ENCODE data around the gene GADD45B. TPM values are rescaled to one million over a fixed set of nuclear protein-coding genes. Genes with fewer than 3 reads are reported as not detected.

Gene GADD45B
- total and polyA plus RNA-seq, 10 of the 15 experiments (the other 5 are each of a cell fraction or from before 2014, with no cell fraction given) = 2.4 to 180 (median 91.1) TPM

DNA sequence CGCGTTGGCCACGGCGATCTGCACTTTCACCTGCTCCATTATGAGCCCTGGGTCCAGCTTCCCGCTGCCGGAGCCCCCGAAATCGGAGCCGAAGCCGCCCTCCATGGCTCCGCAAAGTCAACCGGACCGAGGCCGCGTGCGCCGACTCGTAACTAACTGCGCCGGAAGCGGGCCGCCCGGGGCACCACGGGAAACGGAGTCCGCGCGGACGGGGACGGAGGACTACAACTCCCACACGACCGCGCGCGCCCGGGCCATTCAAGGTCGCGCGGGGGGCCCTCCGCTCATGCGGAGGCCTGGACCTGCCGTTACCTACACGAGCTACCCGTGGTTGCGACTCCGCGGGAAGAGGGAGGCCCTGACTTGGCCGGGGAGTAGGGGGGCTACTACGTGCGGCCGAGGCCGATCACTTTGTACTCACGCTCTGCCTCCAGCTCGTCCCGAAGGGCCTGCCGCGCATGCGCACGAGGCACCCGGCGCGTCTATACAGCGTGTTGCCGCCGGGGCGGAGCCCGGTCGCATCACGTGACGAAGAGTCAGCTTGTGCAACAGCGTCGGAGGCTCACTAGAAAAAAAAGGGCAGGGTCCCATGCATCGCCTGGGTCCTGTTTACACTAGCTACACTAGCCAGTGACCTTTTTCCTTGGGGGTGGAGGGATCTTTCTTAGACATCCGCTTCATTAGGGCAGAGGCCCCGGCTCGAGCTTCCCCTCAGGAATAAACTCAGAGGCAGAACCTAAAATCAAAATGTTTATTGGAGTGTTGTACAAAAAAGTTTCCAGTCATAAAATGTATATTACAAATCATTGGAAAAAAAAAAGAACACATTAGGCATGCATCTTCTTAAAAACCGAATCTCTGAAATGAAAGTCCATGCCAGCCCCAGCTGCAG is 48.3 kb upstream of the GADD45B start, which contains the start of gene TIMM13 (continued):
- TF ChIP-seq, protein P1, sequence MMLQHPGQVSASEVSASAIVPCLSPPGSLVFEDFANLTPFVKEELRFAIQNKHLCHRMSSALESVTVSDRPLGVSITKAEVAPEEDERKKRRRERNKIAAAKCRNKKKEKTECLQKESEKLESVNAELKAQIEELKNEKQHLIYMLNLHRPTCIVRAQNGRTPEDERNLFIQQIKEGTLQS (IDR thresholded peaks at IDR 0.05; ENCODE audit: borderline replicate concordance, extremely low read depth, low read depth, low read length) = peak; percentile 94
- TF ChIP-seq, protein P2, sequence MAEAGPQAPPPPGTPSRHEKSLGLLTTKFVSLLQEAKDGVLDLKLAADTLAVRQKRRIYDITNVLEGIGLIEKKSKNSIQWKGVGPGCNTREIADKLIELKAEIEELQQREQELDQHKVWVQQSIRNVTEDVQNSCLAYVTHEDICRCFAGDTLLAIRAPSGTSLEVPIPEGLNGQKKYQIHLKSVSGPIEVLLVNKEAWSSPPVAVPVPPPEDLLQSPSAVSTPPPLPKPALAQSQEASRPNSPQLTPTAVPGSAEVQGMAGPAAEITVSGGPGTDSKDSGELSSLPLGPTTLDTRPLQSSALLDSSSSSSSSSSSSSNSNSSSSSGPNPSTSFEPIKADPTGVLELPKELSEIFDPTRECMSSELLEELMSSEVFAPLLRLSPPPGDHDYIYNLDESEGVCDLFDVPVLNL (IDR thresholded peaks at IDR 0.05; ENCODE audit: low read depth, low read length) = peak; percentile 65; the same call in 1 of the 2 replicates
- no peak for TF ChIP-seq SREBF2 (IDR thresholded peaks at IDR 0.05; ENCODE audit: low read length)
- TF ChIP-seq NR2F1 (conservative IDR thresholded peaks at IDR 0.05) = peak; percentile 98
- TF ChIP-seq SREBF1 (IDR thresholded peaks at IDR 0.05; ENCODE audit: low read length) = peak; percentile 73; the same call in 1 of the 2 replicates
- no peak for TF ChIP-seq TAF1 (IDR thresholded peaks at IDR 0.05; ENCODE audit: borderline replicate concordance, low read depth, low read length)
- TF ChIP-seq SUPT20H (IDR thresholded peaks at IDR 0.05; ENCODE audit: borderline replicate concordance, control insufficient read depth, low read depth, low read length) = no peak
- no peak for TF ChIP-seq SUZ12 (IDR thresholded peaks at IDR 0.05; ENCODE audit: unreplicated experiment)
- TF ChIP-seq RELB (IDR thresholded peaks at IDR 0.05; ENCODE audit: low read depth) = peak; percentile 78
- peak; percentile 84 for TF ChIP-seq PML (IDR thresholded peaks at IDR 0.05; ENCODE audit: low read length)
- no peak for TF ChIP-seq KAT2A (conservative IDR thresholded peaks at IDR 0.05; ENCODE audit: control insufficient read depth, low read depth, low read length)
- TF ChIP-seq ETV6 (conservative IDR thresholded peaks at IDR 0.05 in 1 of 2, IDR thresholded peaks at IDR 0.05 in 1 of 2; ENCODE audit: borderline replicate concordance in 1 of 2, low read depth in 1 of 2) = no peak
- TF ChIP-seq, protein P3, sequence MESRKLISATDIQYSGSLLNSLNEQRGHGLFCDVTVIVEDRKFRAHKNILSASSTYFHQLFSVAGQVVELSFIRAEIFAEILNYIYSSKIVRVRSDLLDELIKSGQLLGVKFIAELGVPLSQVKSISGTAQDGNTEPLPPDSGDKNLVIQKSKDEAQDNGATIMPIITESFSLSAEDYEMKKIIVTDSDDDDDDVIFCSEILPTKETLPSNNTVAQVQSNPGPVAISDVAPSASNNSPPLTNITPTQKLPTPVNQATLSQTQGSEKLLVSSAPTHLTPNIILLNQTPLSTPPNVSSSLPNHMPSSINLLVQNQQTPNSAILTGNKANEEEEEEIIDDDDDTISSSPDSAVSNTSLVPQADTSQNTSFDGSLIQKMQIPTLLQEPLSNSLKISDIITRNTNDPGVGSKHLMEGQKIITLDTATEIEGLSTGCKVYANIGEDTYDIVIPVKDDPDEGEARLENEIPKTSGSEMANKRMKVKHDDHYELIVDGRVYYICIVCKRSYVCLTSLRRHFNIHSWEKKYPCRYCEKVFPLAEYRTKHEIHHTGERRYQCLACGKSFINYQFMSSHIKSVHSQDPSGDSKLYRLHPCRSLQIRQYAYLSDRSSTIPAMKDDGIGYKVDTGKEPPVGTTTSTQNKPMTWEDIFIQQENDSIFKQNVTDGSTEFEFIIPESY (IDR thresholded peaks at IDR 0.05) = no peak
- TF ChIP-seq CEBPB (IDR thresholded peaks at IDR 0.05; ENCODE audit: borderline replicate concordance in 1 of 2, low read depth in 2 of 2, low read length in 2 of 2) = peak in 1 of 2 experiments; percentile 74; a peak in 1 of 4 replicates
- no peak for TF ChIP-seq ZNF217 (IDR thresholded peaks at IDR 0.05)
- peak; percentile 89 for TF ChIP-seq ZBTB40 (IDR thresholded peaks at IDR 0.05; ENCODE audit: borderline replicate concordance)
- TF ChIP-seq NRF1 (conservative IDR thresholded peaks at IDR 0.05; ENCODE audit: low read depth, low read length) = peak; percentile 89
- peak; percentile 82 for TF ChIP-seq YY1 (IDR thresholded peaks at IDR 0.05; ENCODE audit: low read depth, low read length)
- TF ChIP-seq ZNF24 (IDR thresholded peaks at IDR 0.05) = no peak
